ENCODE results near the gene JMJD7.

Gene JMJD7

DNA sequence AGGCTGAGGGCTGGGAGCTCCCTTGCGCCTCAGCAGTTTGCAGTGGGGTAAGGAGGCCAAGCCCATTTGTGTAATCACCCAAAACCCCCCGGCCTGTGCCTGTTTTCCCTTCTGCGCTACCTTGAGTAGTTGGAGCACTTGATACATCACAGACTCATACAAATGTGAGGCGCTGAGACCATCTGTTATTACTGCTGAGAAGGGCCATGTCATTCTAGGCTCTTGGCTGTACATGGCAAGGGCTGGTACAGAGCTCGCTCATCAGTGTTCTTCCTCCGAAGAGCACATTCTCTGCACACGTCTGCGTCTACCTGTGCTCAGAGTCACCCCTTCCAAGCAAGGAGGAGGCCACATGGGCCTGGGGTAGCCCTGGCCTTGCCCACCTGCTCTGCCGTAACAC lies 20.1 kb downstream of the JMJD7 start:
- no peak for DNase-seq

DNA sequence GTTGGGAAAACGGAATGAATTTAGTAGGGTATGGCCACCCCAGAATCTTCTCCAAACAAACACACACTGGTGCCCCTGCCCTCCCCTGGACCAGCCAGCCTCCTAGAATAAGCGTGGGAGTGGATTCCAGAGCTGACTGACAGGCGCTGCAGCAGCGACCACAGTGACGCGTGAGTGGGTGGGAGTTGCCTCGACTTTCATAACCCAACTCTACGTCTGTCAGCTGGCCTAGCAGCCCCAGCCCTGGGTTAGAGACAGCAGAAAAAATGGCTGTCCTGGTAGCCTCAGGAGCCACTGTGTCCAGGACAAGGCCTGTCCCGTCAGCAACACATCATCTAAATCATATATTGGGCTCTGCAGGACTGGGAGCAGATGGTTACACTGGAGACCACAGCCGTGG lies 20.7 kb downstream of the JMJD7 start:
- no peak for DNase-seq

GRCh38 chr15:41849204-41849603 lies 21.3 kb downstream of the JMJD7 start:
- no peak for DNase-seq

GRCh38 chr15:41849861-41850260 lies 22.0 kb downstream of the JMJD7 start:
- no peak for DNase-seq

DNA sequence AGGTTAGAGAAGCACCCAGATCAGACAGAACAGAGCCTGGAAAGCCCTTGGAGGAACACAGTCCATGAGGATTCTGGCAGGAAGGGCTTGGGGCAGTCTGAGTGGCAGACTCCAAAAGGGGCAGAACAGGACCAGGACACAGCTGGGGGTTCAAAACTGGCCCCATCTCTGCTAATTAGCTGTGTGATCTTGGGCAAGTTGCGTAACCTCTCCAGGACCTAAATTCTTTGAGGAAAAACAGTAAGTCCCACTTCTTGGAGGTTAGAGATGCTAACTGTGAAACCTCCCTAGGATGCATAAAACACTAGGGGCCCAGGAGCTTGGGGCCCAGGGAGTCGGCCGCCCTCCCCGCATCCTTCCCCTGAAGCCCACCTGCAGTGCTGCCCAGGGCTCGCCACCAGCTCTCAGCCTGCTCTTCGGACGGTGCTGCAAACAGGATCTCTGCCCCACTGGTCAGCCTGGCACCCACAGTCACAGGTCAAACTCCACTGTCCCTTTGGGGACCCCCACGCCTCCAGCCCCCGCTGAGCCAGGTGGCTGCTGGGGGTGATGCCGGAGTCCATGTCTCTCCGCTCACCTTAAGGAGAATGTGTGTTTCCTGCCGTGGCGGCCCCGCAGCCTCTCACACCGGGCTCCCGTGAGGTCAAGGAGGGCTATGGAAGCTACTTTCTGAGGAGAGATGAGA lies 22.7 kb downstream of the JMJD7 start:
- DNase-seq: no peak

DNA sequence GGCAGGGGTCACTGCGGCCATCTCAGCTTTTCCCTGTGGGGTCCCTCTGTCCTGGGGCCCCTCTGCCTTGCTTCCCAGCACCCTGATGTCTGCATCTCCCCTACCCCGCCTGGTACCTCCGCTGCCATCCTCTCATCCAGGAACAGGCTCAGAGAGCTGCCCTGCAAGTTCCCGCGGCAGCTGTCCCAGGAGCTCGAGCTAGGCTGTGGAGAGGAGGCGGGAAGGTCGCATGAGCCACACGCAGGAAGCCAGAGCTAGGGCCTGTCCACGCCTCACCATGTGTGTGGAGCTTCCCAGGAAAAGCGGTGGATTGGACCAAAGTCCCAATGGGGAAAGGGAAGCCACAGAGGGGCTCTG lies 23.3 kb downstream of the JMJD7 start:
- DNase-seq: no peak

DNA sequence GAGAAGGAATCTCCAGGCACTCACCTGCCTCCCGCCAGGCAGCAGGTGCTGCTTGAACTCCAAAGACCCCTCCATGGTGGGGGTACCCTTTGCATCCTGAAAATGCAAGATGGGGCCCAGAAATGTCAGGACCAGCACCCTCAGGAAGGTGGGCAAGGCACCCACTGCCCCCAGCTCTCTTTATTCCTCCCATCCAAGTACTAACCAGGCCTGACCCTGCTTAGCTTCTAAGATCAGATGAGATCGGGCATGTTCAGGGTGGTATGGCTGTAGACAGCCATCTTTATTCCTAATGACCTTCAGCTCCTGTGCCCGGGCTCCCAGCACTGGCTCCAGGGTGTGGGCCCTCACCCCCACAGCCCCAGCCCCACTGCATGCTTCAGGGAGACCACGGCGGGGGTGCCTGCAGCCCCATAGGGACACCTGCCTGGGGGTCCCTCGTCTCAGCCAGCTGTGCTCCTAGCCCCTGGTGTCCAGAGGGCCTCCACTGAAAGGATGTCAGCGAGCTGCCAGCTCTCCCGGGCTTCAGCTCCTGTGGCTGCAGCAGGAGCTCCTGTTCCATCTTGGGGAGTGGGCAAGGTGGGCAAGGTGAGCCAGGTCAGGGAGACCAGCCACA lies 24.0 kb downstream of the JMJD7 start:
- DNase-seq: no peak

- DNase-seq: no peak
Measured at GRCh38 chr15:41852736-41853590, 25.1 kb downstream of the JMJD7 start.

- no peak for DNase-seq
Measured at GRCh38 chr15:41853831-41854230, 25.9 kb downstream of the JMJD7 start.

- DNase-seq: no peak
Measured at GRCh38 chr15:41854443-41854842, 26.6 kb downstream of the JMJD7 start.

DNA sequence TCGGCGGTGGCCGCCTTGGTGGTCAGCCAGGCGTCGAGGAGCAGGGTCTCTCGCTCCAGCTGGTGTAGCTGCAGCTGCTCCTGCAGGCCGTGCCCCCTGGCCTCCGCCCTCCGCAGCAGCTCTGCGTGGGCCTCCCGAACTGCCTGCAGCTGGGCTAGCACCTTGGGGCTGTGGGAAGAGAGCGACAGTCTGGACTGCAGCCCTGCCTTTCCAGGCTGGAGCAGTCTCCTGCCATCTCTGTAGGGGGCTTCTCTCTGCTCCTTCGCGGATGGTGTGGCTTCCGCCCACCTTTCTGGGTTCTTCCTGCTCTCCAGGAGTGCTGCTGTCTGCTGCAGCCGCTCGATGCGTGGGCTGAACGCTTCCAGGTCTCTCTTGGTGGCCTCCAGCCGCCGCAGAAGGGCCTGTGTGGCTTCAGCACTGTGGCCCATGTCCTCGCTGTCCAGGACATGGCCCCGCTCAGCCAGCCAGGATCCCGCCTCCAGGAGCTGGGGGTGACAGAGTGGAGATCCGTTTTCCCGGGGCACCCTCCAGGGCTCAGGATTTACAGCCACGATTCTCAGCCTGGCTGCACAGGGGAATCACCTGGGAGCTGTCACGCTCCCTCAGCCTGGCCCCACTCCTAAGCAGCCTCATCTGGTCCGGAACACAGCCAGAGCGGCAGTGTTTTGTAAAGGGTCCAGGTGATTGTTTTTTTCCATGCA lies 27.5 kb downstream of the JMJD7 start:
- DNase-seq: no peak

GRCh38 chr15:41856262-41856661 lies 28.4 kb downstream of the JMJD7 start:
- DNase-seq: no peak

GRCh38 chr15:41856716-41857115 lies 28.8 kb downstream of the JMJD7 start:
- DNase-seq: no peak

- DNase-seq: no peak
Measured at GRCh38 chr15:41857316-41857715, 29.4 kb downstream of the JMJD7 start.

DNA sequence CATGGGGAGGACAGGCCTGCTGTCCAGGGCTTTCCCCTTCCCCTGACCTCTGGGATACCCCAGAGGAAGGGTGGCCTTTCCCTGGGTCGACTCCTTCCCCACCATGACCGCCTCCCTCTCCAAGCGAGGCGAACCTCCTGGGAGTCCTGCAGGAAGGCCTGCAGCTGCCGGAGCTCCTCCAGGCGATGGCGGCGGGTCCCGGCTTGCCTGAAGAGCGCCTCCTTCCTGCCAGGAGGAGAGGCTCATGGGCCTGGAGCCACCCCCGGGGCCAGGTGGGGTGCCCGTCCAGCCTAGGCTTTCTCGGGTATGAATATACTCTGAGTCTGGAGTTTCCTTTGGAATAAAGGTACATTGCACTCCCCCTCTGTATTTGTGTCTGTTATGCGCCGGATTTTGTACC lies 30.9 kb downstream of the JMJD7 start:
- no peak for DNase-seq

- no peak for DNase-seq
Measured at GRCh38 chr15:41860049-41860828, 32.3 kb downstream of the JMJD7 start.

DNA sequence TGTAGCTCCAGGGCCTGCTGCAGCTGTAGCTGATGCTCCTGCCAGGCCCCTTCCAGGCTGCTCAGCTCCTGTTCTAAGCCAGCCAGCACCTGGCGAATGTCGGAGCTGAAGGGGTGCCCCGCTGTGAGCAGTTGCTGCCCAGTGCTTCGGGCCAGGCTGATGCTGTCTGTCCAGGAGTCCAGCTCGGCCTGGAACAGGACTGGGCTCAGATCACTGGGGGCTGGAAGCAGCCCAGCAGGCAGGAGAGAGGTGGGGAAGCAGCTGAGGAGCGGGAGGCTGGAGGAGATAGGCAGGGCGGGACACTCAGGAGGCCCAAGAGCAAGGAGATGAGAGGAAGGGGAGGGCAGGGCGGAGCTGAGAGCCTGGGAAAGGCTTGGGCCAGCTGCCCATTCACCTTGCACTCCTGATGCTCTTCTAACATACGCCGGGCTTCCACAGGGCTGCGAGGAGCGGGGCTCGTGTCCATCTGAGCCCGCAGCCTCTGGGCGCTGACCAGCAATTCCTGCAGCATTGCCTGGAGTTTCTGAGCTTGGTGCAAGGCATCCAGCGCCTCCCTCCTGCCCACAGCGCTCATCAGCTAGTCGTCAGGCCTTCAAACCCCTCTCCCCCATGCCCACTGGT lies 34.0 kb downstream of the JMJD7 start:
- no peak for DNase-seq

GRCh38 chr15:41862515-41863116 lies 34.7 kb downstream of the JMJD7 start:
- no peak for DNase-seq

DNA sequence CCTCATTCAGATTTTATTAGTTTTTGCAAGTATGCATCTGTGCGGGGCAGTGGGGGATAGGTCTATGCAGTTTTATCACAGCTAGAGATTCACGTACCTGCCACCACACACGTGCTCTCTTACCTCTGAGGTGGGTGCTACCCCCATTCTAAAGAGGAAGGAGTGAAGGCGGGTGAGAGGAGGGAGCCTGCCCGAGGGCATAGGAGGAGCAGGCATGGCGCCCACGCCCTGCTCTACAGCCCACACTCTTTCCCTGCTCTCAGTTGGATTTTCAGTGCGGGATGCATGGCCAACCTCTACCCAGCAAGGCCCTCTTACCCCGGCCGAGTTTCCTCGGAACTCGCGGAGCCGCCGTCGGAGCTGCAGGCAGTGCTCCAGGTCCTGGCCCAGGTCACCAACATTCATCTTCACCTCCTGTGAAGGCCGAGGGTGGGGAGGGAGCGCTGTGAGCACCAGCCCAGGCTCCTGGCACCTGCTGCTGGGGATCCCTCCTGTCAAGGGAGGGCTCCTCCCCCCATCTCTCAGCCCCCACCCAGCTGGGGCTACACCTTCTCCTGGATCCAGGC lies 37.7 kb downstream of the JMJD7 start:
- no peak for DNase-seq

DNA sequence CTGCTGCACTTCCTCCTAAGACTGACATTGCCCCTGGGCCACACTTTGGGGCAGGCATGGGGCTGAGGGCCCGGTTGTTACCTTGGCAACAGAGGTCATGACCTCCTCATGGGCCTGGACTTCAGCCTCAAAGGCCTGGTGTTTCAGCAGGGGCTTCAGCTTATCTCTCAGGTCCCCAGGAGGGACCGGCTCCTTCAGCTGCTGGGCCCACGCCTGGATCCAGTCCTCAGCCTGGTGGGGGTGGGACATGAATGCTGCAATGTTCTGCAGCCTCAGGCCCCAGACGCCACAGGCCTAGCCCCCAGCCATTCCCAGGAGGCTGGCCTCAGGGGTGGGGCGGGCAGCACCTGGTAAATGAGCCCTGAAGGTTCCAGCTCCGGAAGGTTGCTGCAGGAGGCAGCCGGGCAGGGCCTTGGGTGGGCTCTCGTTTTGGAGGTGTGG lies 38.4 kb downstream of the JMJD7 start:
- no peak for DNase-seq

DNA sequence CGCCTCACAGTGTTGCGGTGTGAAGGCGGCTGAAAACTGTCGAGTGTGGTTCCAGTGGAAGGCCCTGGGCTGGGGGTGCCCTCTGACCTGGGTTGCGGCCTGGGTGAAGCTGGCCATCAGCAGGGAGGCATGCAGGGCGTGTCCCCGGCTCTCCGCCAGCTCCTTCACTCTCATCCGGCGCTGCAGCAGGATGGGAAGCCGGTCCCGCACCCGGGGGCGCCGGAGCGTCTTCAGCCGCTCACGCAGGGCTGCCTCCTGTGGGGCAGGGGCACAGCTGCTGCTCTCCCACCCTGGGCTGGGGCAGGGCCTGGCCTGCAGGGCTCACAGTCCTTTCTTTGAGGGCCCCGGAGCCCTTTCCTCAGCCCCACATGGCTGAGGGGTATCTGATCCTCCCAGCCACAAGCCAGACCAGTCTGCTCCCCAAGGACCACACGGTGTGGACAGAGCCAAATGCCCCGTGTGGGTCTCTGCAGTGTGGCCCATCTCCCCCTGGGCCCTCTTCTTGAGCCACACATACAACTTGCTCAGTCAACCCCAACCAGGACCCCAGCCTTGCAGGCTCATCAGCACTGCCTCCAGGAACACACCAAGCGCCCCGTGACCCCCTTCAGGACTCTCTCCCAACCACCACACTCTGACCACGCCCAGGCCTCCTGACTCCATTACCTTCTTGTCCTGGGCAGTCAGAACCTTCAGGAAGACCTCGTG lies 39.1 kb downstream of the JMJD7 start:
- no peak for DNase-seq
